GM12865 (cell line): ENCODE results near the gene NEO1.

Experiments used
- DNase-seq: peaks from one replicate; pipeline ENCODE4 v3.0.0; 2010; ENCODE audit warnings: low read depth
- H3K4me3 ChIP-seq: 2 replicates; pipeline ENCODE4 v1.5.1; 2011; ENCODE audit warnings: mild to moderate bottlenecking, low read depth, low read length, control low read depth
- TF ChIP-seq, protein P1 (sequence below): IDR thresholded peaks from 2 replicates; pipeline ENCODE4 v1.5.1; 2011; ENCODE audit warnings: low read length, control low read depth, low read depth, inconsistent platforms; ENCODE audit not compliant: insufficient read depth; ENCODE audit errors: missing control alignments

Gene NEO1

DNA sequence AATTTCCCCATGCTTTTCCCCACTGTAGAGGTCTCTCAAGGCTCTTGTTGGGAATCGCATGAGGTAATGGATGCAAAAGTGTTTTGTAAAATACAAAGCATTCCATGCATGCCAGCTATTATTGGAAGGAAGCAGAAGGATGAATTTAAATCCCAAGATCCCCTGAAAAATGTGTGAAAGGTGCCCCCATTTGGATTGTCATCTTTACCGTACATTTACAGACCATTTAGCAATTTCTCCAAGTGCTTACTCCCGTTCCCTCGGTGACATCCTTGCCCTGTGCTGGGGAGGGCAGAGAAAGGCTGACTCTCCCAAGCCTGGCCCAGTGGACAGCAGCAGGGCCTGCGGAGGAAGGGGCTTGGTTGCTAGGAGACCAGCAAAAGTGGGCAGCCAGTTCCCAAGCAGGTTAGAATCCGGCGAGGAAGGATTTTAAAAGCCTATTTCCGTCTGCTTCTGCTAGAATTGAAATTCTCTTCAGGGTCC lies 31.1 kb upstream of the NEO1 start:
- no peak overlapping the region for H3K4me3 ChIP-seq
- no peak for DNase-seq
- TF ChIP-seq, protein P1, sequence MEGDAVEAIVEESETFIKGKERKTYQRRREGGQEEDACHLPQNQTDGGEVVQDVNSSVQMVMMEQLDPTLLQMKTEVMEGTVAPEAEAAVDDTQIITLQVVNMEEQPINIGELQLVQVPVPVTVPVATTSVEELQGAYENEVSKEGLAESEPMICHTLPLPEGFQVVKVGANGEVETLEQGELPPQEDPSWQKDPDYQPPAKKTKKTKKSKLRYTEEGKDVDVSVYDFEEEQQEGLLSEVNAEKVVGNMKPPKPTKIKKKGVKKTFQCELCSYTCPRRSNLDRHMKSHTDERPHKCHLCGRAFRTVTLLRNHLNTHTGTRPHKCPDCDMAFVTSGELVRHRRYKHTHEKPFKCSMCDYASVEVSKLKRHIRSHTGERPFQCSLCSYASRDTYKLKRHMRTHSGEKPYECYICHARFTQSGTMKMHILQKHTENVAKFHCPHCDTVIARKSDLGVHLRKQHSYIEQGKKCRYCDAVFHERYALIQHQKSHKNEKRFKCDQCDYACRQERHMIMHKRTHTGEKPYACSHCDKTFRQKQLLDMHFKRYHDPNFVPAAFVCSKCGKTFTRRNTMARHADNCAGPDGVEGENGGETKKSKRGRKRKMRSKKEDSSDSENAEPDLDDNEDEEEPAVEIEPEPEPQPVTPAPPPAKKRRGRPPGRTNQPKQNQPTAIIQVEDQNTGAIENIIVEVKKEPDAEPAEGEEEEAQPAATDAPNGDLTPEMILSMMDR: no peak

DNA sequence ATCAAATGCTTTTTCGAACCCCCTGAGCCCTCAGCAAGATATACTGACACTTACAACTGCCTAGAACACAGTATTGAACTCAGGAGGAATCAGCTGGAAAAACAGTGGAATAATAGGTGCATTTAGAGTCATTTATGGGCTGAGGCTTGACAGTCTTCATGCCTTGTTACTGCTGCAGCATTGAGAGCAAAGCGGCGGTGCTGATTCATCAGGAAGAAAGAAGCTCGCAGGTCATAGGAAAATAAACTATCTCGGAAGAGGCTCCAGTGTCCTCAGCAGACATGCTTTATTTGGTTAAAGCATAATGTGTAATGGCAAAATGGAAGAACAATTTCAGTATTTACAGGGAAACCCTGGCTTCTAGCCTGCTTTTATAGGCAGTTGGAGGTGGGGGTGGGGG lies 30.1 kb upstream of the NEO1 start:
- no peak overlapping the region for H3K4me3 ChIP-seq
- DNase-seq: no peak
- TF ChIP-seq, protein P1: no peak

DNA sequence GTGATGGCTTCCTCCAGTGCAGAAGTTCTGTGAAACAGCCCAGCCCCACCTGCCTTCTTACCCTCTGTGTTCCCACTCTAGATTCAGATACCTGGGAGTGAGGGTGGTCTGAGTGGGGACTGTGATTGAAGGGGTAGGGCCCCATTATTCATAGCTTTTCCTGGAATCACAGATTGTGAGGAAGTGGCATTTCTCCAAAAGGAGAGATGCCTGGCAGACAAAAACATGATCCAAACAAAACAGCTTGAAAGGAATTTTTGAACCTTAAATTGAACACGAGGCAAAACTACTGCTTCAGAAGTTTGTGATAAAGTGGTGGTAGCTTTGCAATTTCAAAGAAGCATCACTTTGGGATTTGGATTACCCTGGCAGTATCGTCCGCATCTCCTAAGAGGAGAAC lies 29.2 kb upstream of the NEO1 start:
- DNase-seq: no peak
- TF ChIP-seq, protein P1: no peak
- no peak overlapping the region for H3K4me3 ChIP-seq

DNA sequence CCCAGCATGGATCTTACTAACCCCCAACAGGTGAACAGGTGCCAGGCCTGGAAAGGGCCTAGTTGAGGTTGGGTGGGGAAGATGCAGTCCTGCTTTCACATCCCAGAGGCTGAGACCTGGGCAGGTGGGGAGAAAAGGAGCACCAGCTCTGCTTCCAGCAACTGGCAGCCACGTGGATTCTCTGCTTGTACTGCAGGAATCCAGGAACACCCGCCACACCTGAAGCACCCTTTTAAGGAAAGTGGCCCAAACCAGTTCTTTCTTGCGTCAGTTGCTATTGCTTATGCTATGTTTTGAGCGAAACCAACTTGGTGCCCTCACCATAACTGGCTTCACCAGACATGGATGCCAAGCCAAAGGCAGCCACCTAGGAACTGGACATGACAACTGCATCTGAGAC lies 28.1 kb upstream of the NEO1 start:
- no peak overlapping the region for H3K4me3 ChIP-seq
- TF ChIP-seq, protein P1: no peak
- no peak for DNase-seq

DNA sequence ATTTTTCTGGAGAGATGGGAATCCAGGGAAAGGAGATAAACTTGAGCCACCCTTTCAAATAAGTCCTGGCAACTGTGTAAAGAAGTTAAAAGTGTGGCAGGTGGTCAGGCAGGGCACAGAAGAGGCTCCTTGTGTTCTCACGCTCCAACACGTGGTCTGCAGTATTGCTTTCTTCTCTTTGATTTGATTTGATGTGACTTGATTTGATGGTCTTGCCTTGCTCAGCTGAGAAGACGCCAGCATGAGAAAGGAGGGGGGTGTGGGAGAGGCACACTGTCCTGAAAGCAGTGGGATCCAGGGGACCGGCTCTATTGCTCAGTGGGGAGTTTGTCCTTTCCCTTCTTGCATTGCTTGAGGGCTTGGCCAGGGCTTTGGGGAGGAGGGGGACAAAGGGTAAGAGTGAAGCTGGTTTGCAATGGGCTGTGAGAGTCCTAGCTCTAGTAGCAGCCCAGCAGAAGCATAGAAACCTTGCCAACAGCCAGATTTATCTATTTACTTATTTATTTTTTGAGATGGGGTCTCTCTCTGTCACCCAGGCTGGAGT lies 25.7 kb upstream of the NEO1 start:
- H3K4me3 ChIP-seq: no peak overlapping the region
- TF ChIP-seq, protein P1: no peak
- no peak for DNase-seq

DNA sequence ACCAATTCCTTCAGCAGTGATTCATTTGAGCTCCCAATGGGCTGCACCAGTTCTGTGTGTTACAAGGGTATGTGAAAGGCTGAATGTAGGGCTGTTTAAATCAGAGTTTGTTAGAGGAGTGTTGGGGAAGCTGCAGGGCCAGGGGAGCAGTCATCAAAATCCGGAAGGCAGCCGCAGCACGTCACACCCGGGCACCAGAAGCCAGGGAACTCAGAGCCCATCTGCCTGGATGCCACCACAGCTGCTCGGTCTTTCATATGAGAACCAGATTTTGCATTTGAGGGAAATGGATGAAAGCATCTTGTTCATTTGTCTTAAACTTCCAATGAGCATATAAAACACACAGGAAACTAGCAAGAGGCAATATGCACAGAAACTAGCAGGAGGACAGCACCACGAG lies 24.2 kb upstream of the NEO1 start:
- H3K4me3 ChIP-seq: no peak overlapping the region
- TF ChIP-seq, protein P1: no peak
- no peak for DNase-seq

DNA sequence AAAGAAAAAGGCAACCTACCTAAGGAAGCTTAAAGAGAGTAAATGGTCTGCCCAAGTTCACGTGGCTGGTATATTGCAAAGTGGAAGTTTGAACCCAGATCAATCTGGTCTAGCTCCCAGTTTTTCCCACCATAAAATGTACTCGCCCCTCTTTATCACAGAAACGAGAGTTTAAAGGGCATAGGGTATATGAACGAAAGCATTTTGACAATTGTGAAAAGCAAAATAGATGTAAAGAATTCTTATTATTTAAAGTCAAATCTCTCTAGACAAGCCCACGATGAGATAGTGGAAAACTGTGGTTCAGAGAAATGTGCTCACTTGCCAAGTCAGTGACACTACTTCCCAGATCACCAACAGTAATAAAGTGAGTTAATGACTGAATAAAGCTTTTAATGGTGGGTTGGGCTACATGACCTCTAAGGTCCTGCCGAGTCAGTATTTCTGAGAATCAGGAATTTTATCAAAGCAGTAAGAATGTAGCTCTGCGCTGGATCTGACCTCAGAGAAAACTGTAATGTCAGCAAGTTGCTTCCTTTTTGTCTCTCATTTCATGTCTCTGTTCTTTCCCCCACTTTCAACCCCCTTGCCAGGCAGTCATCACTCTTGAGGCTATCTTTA lies 23.3 kb upstream of the NEO1 start:
- TF ChIP-seq, protein P1: no peak
- H3K4me3 ChIP-seq: no peak overlapping the region
- no peak for DNase-seq
